PC-9 (cell line): ENCODE data around the gene PLA2G2A. TPM values are rescaled to one million over a fixed set of nuclear protein-coding genes. Genes with fewer than 3 reads are reported as not detected.
"Not testable (repeated sequence)": the region's sequence is repeated elsewhere in the genome, so short reads cannot be mapped to it uniquely, and the experiment has no call there.

Experiments
- BruUV-seq: library from RNA; stranded (reverse); fragments of 400-500 nt; replicated peaks from 2 replicates; lab custom pipeline; 2021; lab: Mats Ljungman, UMichigan
- CTCF ChIA-PET: fragments of 300-600 bp; sonication (Branson Sonifier 250); formaldehyde crosslinking; loops from one replicate; lab custom pipeline; 2022; ENCODE audit warnings: antibody characterized with exemption; lab: Charles Lee
- POLR2A ChIA-PET: fragments of 300-600 bp; sonication (Branson Sonifier 250); formaldehyde crosslinking; loops from one replicate; lab custom pipeline; 2022; ENCODE audit warnings: antibody characterized with exemption; ENCODE audit not compliant: unreplicated experiment; lab: Charles Lee
- DNase-seq, 2 experiments: peaks; one replicate each; pipeline versions ENCODE4 v3.0.0 to v3.0.0-alpha.2; 2015 to 2022; ENCODE audit warnings: mixed read lengths in 1 of 2
- H2AFZ ChIP-seq: fragments of 200-600 bp; sonication (generic); 2 replicates; pipeline ENCODE4 v1.8.1; 2017; ENCODE audit warnings: antibody characterized with exemption
- H3F3A ChIP-seq: fragments of 200-600 bp; sonication (generic); 2 replicates; pipeline ENCODE4 v1.8.1; 2017; ENCODE audit warnings: antibody characterized with exemption, mild to moderate bottlenecking, low read depth; ENCODE audit not compliant: insufficient read depth
- H3K27ac ChIP-seq: fragments of 200-600 bp; sonication (generic); 2 replicates; pipeline ENCODE4 v1.6.1; 2016; ENCODE audit warnings: mixed run types
- H3K27me3 ChIP-seq: fragments of 200-600 bp; sonication (generic); 2 replicates; pipeline ENCODE4 v1.6.1; 2016; ENCODE audit warnings: low read depth, mixed run types; ENCODE audit not compliant: insufficient read depth
- H3K36me3 ChIP-seq: fragments of 200-600 bp; sonication (generic); 2 replicates; pipeline ENCODE4 v1.6.1; 2016; ENCODE audit warnings: low read depth, mixed run types
- H3K4me1 ChIP-seq: fragments of 200-600 bp; sonication (generic); replicated peaks from 2 replicates; pipeline ENCODE4 v1.6.1; 2016; ENCODE audit warnings: mixed run types; ENCODE audit not compliant: insufficient read depth
- H3K4me2 ChIP-seq: fragments of 200-600 bp; sonication (generic); 2 replicates; pipeline ENCODE4 v1.6.1; 2017; ENCODE audit warnings: mixed run types
- H3K4me3 ChIP-seq: fragments of 200-600 bp; sonication (generic); 2 replicates; pipeline ENCODE4 v1.6.1; 2016; ENCODE audit warnings: mixed run types
- H3K79me2 ChIP-seq: fragments of 200-600 bp; sonication (generic); 2 replicates; pipeline ENCODE4 v1.6.1; 2017; ENCODE audit warnings: low read depth, mixed run types
- H3K9me2 ChIP-seq: fragments of 200-600 bp; sonication (generic); 2 replicates; pipeline ENCODE4 v1.8.1; 2017; ENCODE audit warnings: mild to moderate bottlenecking; ENCODE audit not compliant: insufficient read depth
- H3K9me3 ChIP-seq: fragments of 200-600 bp; sonication (generic); 2 replicates; pipeline ENCODE4 v1.8.1; 2016; ENCODE audit warnings: low read depth; ENCODE audit not compliant: insufficient read depth
- H4K20me1 ChIP-seq: fragments of 200-600 bp; sonication (generic); 2 replicates; pipeline ENCODE4 v1.8.1; 2017; ENCODE audit not compliant: insufficient read depth
- CTCF ChIP-seq: fragments of 200-600 bp; sonication (generic); conservative IDR thresholded peaks from 2 replicates; pipeline ENCODE4 v1.6.1; 2017; ENCODE audit warnings: mixed run types, antibody characterized with exemption, mild to moderate bottlenecking, moderate library complexity
- EZH2 ChIP-seq: fragments of 200-600 bp; sonication (generic); IDR thresholded peaks from 2 replicates; pipeline ENCODE4 v1.8.0; 2017; ENCODE audit warnings: antibody characterized with exemption, low read depth
- intact Hi-C: fragments of 100-400 bp; cut with micrococcal nuclease; formaldehyde crosslinking; loops from one replicate; pipeline ENCODE4 v1.10.0; 2022; ENCODE audit not compliant: unreplicated experiment
- total RNA-seq: library from RNA; stranded (reverse); gene quantifications from 2 replicates; pipeline ENCODE4 v1.2.3, GENCODE V29; 2021

The PLA2G2A gene
- total RNA-seq, 1 experiment from 2014 or later, result not detected

GRCh38 chr1:19988267-19989006, 9.0 kb upstream of the PLA2G2A start:
- Histone ChIP-seq H3F3A (no peaks in the 10 kb centered on the region), H3K9me2 (no peaks in the 10 kb centered on the region), H3K4me3 (no peak overlapping the region), H3K36me3 (no peaks in the 10 kb centered on the region), H3K4me1 (no peaks in the 10 kb centered on the region), H3K4me2 (no peak overlapping the region), H4K20me1 (no peaks in the 10 kb centered on the region), H3K79me2 (no peaks in the 10 kb centered on the region), H2AFZ (no peak overlapping the region), H3K9me3 (no peaks in the 10 kb centered on the region), H3K27ac (no peak overlapping the region), H3K27me3 (no peaks in the 10 kb centered on the region)
- TF ChIP-seq EZH2, result no peak
- TF ChIP-seq CTCF, result no peak
- intact Hi-C loops, result no loop called here
- ChIA-PET POLR2A (no interaction called here), CTCF (no interaction called here)
- no peak for DNase-seq
- BruUV-seq, result no TSS peak

- no peak overlapping the region for H3K4me2 ChIP-seq
- ChIA-PET POLR2A (no interaction called here), CTCF (no interaction called here)
- no peaks in the 10 kb centered on the region for H3K9me3 ChIP-seq
- H3K27me3 ChIP-seq, result no peaks in the 10 kb centered on the region
- no peaks in the 10 kb centered on the region for H3F3A ChIP-seq
- H3K4me1 ChIP-seq, result no peaks in the 10 kb centered on the region
- H4K20me1 ChIP-seq, result no peaks in the 10 kb centered on the region
- H3K27ac ChIP-seq, result no peak overlapping the region
- no peak overlapping the region for H2AFZ ChIP-seq
- H3K36me3 ChIP-seq, result no peaks in the 10 kb centered on the region
- no TSS peak for BruUV-seq
- no peaks in the 10 kb centered on the region for H3K9me2 ChIP-seq
- H3K79me2 ChIP-seq, result no peaks in the 10 kb centered on the region
- no peak for TF ChIP-seq CTCF
- TF ChIP-seq EZH2, result no peak
- H3K4me3 ChIP-seq, result no peak overlapping the region
- intact Hi-C loops, result no loop called here
- DNase-seq, result no peak
These were observed 8.3 kb upstream of the PLA2G2A start for GRCh38 chr1:19987719-19988118.

GRCh38 chr1:19984409-19985016, 5.1 kb upstream of the PLA2G2A start:
- POLR2A ChIA-PET, H3K4me1 ChIP-seq, H3K27me3 ChIP-seq, H4K20me1 ChIP-seq, H3K9me2 ChIP-seq, H3K27ac ChIP-seq, H2AFZ ChIP-seq, H3K4me2 ChIP-seq, H3F3A ChIP-seq, H3K4me3 ChIP-seq, H3K9me3 ChIP-seq, H3K79me2 ChIP-seq, DNase-seq, CTCF ChIA-PET, BruUV-seq, H3K36me3 ChIP-seq, intact Hi-C loops: not testable (repeated sequence)
